Measurements from ENCODE around the gene DEAF1.
"Not testable (repeated sequence)": the region's sequence is repeated elsewhere in the genome, so short reads cannot be mapped to it uniquely, and the experiment has no call there.

The DEAF1 gene, protein sequence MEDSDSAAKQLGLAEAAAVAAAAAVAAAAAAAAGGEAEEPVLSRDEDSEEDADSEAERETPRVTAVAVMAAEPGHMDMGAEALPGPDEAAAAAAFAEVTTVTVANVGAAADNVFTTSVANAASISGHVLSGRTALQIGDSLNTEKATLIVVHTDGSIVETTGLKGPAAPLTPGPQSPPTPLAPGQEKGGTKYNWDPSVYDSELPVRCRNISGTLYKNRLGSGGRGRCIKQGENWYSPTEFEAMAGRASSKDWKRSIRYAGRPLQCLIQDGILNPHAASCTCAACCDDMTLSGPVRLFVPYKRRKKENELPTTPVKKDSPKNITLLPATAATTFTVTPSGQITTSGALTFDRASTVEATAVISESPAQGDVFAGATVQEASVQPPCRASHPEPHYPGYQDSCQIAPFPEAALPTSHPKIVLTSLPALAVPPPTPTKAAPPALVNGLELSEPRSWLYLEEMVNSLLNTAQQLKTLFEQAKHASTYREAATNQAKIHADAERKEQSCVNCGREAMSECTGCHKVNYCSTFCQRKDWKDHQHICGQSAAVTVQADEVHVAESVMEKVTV

DNA sequence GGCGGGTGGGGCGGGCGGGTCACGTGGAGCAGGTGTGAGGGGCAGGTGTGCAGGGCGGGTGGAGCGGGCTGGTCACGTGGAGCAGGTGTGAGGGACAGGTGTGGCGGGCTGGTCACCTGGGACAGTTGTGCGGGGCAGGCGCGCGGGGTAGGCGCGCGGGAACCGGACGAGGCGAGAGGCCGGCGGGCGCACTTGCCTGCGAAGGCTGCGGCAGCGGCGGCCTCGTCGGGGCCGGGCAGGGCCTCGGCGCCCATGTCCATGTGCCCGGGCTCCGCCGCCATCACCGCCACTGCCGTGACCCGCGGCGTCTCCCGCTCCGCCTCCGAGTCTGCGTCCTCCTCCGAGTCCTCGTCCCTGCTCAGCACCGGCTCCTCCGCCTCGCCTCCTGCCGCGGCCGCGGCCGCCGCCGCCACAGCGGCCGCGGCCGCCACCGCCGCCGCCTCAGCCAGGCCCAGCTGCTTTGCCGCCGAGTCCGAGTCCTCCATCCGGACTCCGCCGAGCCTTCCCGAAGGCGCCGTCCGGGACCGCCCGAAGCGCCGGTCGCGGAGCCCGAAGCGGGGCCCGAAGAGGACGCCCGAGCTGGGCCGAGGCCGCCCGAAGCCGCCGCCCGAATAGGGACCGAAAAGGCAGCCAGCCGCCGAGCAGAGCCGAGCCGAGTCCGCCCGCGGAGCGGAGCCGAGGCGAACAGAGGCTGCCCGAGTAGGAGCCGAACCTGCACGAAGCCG, at the start of gene DEAF1:
TSS of gene DEAF1 (minus strand) at position 660 of the 725 bp plus-strand sequence. CDS start at position 485, 175 bp downstream.
- TF ChIP-seq, protein P1, sequence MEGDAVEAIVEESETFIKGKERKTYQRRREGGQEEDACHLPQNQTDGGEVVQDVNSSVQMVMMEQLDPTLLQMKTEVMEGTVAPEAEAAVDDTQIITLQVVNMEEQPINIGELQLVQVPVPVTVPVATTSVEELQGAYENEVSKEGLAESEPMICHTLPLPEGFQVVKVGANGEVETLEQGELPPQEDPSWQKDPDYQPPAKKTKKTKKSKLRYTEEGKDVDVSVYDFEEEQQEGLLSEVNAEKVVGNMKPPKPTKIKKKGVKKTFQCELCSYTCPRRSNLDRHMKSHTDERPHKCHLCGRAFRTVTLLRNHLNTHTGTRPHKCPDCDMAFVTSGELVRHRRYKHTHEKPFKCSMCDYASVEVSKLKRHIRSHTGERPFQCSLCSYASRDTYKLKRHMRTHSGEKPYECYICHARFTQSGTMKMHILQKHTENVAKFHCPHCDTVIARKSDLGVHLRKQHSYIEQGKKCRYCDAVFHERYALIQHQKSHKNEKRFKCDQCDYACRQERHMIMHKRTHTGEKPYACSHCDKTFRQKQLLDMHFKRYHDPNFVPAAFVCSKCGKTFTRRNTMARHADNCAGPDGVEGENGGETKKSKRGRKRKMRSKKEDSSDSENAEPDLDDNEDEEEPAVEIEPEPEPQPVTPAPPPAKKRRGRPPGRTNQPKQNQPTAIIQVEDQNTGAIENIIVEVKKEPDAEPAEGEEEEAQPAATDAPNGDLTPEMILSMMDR (IDR thresholded peaks at IDR 0.05; ENCODE audit: borderline replicate concordance, control extremely low read depth, extremely low read depth, insufficient read depth, missing control alignments), result no peak
- in situ Hi-C loops (cut with MboI; ENCODE audit: low sequenced_read_pairs, unreplicated experiment), result no loop called here
- DNase-seq (ENCODE audit: low spot score), result peak; percentile 97

DNA sequence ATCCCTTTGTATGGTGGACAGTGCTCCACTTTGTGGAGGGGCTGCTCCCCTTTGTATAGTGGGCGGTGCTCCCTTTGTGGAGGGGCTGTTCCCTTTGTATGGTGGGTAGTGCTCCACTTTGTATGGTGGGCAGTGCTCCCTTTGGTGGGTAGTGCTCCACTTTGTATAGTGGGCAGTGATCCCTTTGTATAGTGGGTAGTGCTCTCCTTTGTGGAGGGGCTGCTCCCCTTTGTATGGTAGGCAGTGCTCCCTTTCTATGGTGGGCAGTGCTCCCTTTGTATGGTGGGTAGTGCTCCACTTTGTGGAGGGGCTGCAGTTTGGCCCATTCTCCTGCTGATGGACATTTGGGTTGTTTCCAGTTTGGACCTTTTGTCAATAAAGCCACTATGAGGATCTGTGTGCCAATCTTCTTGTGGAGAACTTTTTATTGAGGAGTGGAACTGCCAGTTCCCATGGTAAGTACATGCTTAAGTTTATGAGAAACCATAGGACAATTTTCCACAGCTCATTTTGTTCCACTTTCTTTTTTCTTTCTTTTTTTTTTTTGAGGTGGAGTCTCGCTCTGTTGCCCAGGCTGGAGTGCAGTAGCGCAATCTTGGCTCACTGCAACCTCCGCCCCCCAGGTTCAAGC, 47.7 kb upstream of the DEAF1 start:
- DNase-seq (ENCODE audit: low spot score), result no peak
- in situ Hi-C loops (cut with MboI; ENCODE audit: low sequenced_read_pairs, unreplicated experiment), result no loop called here
- TF ChIP-seq, protein P1 (IDR thresholded peaks at IDR 0.05; ENCODE audit: borderline replicate concordance, control extremely low read depth, extremely low read depth, insufficient read depth, missing control alignments), result no peak

DNA sequence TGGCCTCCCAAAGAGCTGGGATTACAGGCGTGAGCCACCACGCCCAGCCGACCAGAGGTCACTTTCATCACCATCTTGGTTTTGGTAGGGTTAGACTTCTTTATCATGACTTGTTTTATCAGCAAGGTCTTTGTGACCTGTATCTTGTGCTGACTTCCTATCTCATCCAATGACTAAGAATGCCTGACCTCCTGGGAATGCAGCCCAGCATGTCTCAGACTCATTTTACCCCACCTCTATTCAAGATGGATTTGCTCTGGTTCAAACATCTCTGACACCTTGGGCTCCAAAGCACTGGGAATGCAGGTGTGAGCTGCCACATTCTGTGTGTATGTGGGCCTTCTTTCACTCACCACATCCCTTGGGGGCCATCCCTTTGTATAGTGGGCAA, 47.1 kb upstream of the DEAF1 start:
- in situ Hi-C loops (cut with MboI; ENCODE audit: low sequenced_read_pairs, unreplicated experiment), result no loop called here
- DNase-seq (ENCODE audit: low spot score), result no peak
- TF ChIP-seq, protein P1 (IDR thresholded peaks at IDR 0.05; ENCODE audit: borderline replicate concordance, control extremely low read depth, extremely low read depth, insufficient read depth, missing control alignments), result no peak

DNA sequence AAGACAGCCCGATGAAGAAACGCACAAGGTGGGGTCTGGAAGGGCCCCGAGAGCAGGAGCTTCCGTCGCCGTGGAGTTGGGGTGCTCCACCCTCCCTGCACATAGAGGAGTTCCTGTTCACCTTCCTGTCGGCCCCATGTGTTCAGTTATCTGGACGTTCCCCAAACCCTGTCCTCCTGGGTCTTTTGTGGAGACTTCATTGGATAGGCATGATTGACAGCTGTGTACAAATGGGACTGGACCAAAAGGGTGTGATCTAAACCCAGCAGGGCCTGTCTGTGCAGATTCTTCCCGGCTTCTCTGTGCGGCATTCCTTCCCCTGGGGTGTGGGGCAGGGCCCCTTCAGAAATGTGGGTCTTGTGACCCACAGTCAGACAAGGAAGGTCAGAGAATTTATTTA, 42.9 kb upstream of the DEAF1 start:
- in situ Hi-C loops (cut with MboI; ENCODE audit: low sequenced_read_pairs, unreplicated experiment); DNase-seq (ENCODE audit: low spot score): not testable (repeated sequence)

DNA sequence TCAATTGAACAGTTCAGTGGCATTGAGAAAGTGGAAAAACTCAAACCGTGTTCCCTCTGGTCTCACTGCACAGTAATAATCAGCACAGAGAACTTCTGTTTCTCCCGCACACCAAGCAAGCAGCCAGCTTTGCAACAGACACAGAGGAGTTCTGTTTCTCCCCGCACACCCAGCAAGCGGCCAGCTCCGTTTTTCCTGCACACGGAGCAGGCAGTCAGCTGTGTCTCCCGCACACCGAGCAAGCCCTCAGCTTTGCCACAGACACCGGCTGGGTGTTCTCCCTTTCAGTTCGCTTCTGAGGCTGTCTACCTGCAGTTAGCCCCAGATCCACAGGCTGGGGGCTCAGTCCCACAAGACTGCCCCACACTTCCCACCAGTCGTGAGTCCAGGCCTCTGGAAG, 42.3 kb upstream of the DEAF1 start:
- DNase-seq (ENCODE audit: low spot score), result peak; percentile 32
- TF ChIP-seq, protein P1 (IDR thresholded peaks at IDR 0.05; ENCODE audit: borderline replicate concordance, control extremely low read depth, extremely low read depth, insufficient read depth, missing control alignments), result no peak
- in situ Hi-C loops (cut with MboI; ENCODE audit: low sequenced_read_pairs, unreplicated experiment), result no loop called here

DNA sequence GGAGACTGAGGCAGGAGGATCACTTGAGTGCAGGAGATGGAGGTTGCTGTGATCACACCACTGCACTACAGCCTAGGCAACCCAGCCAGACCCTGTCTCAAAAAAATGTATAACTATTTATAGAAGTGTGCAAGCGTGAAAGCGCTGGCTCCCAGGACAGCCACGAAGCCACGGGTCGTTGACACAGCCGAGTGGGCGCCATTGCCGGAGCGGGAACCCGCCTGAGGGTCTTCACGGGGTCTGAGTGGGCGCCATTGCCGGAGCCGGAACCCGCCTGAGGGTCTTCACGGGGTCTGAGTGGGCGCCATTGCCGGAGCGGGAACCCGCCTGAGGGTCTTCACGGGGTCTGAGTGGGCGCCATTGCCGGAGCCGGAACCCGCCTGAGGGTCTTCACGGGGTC, 39.5 kb upstream of the DEAF1 start:
- DNase-seq (ENCODE audit: low spot score); in situ Hi-C loops (cut with MboI; ENCODE audit: low sequenced_read_pairs, unreplicated experiment): not testable (repeated sequence)

DNA sequence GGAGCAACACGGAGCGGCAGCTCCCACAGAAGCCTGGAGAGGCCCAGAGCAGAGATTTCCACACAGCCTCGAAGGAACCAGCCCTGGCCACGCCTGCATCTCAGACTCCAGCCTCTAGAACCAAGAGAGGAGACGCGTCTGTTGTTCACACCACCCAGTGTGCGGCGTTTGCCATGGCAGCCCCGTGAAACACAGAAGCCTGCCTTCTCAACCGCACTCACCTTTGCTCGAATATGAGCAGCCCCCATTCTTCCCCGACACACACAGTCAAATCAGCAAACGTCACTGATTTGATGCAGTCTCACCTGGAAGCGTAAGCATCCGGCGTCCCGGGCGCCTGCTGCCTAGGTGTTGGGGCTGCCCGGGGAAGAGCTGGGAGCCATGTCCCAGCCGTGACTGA, 38.0 kb upstream of the DEAF1 start:
- DNase-seq (ENCODE audit: low spot score), result no peak
- in situ Hi-C loops (cut with MboI; ENCODE audit: low sequenced_read_pairs, unreplicated experiment), result no loop called here
- TF ChIP-seq, protein P1 (IDR thresholded peaks at IDR 0.05; ENCODE audit: borderline replicate concordance, control extremely low read depth, extremely low read depth, insufficient read depth, missing control alignments), result no peak
